K562 (cell line): ENCODE measurements around the gene NF2. TPM values are rescaled to one million over a fixed set of nuclear protein-coding genes. Genes with fewer than 3 reads are reported as not detected.

ENCODE experiments used
- ATF7 ChIP-seq: fragments of 450-650 bp; IDR thresholded peaks from 2 replicates; pipeline ENCODE4 v1.7.1; 2014; ENCODE audit warnings: mild to moderate bottlenecking, moderate library complexity
- CBFA2T3 ChIP-seq: fragments of 450-650 bp; IDR thresholded peaks from 2 replicates; pipeline ENCODE4 v1.6.1; 2017
- CBX5 ChIP-seq: IDR thresholded peaks from 2 replicates; pipeline ENCODE4 v1.6.1; 2014; ENCODE audit warnings: low read depth, borderline replicate concordance
- CHD2 ChIP-seq: IDR thresholded peaks from 2 replicates; pipeline ENCODE4 v1.6.1; 2011; ENCODE audit warnings: low read depth, low read length
- CREB3L1 ChIP-seq: fragments of 450-650 bp; IDR thresholded peaks from 2 replicates; pipeline ENCODE4 v1.6.1; 2014; ENCODE audit warnings: low read depth, mild to moderate bottlenecking, moderate library complexity, borderline replicate concordance
- HNRNPL ChIP-seq: fragments of 200-400 bp; formaldehyde crosslinking; IDR thresholded peaks from 2 replicates; pipeline ENCODE4 v1.6.1; 2017; ENCODE audit warnings: low read depth, mild to moderate bottlenecking, low read length
- NFXL1 ChIP-seq: fragments of 450-650 bp; formaldehyde crosslinking; IDR thresholded peaks from 2 replicates; pipeline ENCODE4 v1.4.0; 2021; ENCODE audit warnings: mild to moderate bottlenecking
- RBM25 ChIP-seq: fragments of 200-400 bp; formaldehyde crosslinking; IDR thresholded peaks from 2 replicates; pipeline ENCODE4 v1.6.1; 2018; ENCODE audit warnings: low read length, low read depth, moderate library complexity; ENCODE audit not compliant: severe bottlenecking
- SAP30 ChIP-seq: fragments of 200-600 bp; sonication (generic); IDR thresholded peaks from 2 replicates; pipeline ENCODE4 v1.6.1; 2012; ENCODE audit warnings: borderline replicate concordance, low read depth, mild to moderate bottlenecking, moderate library complexity, low read length, control low read depth, inconsistent platforms; ENCODE audit not compliant: insufficient read depth, poor library complexity, severe bottlenecking
- ZBTB1 ChIP-seq: sonication (generic); formaldehyde crosslinking; IDR thresholded peaks from 2 replicates; pipeline ENCODE4 v1.8.1; 2023; ENCODE audit warnings: missing genetic modification reagents, low read depth, mild to moderate bottlenecking, borderline replicate concordance
- ZBTB7A ChIP-seq: IDR thresholded peaks from 2 replicates; pipeline ENCODE4 v1.6.1; 2011; ENCODE audit warnings: low read depth, mild to moderate bottlenecking, low read length, moderate library complexity, borderline replicate concordance; ENCODE audit not compliant: control insufficient read depth
- ZFP30 ChIP-seq: fragments of 250-450 bp; sonication (Bioruptor Pico); IDR thresholded peaks from 2 replicates; pipeline ENCODE4 v1.8.0; 2022; ENCODE audit warnings: moderate library complexity, mild to moderate bottlenecking, inconsistent platforms, borderline replicate concordance
- ZNF184 ChIP-seq: sonication (generic); formaldehyde crosslinking; IDR thresholded peaks from 2 replicates; pipeline ENCODE4 v1.5.0; 2020; ENCODE audit warnings: missing genetic modification reagents
- ZNF23 ChIP-seq: fragments of 250-450 bp; sonication (Bioruptor Pico); IDR thresholded peaks from 2 replicates; pipeline ENCODE4 v1.4.0; 2020; ENCODE audit warnings: mild to moderate bottlenecking
- ZNF586 ChIP-seq: fragments of 450-650 bp; formaldehyde crosslinking; conservative IDR thresholded peaks from 2 replicates; pipeline ENCODE4 v1.4.0; 2020; ENCODE audit warnings: mild to moderate bottlenecking, moderate library complexity
- polyA plus RNA-seq, 8 experiments: library from polyadenylated mRNA; depleted of rRNA in 4 of 8; stranded (reverse) in 5 of 8; unstranded in 3 of 8; fragments of >200 nt; fragmentation: Nextera tagmentation in 2 of 8; fragmentation: Illumina TruSeq in 1 of 8; extraction: Ambion mirVana in 2 of 8; extraction: Trizol in 1 of 8; gene quantifications; 2 replicates each; pipeline versions ENCODE4 v1.2.1 to v1.2.3, GENCODE V29; 2011 to 2014; ENCODE audit warnings: inconsistent platforms in 1 of 8, missing spikeins in 1 of 8
- total RNA-seq, 7 experiments: library from RNA; depleted of rRNA in 6 of 7; stranded (reverse); fragments of >200 nt in 6 of 7; fragmentation: Illumina TruSeq in 2 of 7; extraction: Trizol in 2 of 7; gene quantifications; 2 replicates each; pipeline versions ENCODE4 v1.2.1 to v1.2.3, GENCODE V29; 2011 to 2021; ENCODE audit warnings: low replicate concordance in 1 of 7

NF2 gene
- total and polyA plus RNA-seq, 9 of the 15 experiments (the other 6 are each of a cell fraction or from before 2014, with no cell fraction given), result 2.2 to 32.5 (median 15.2) TPM

- TF ChIP-seq ZFP30 (CRISPR knock-in tag) (no peak), ZBTB1 (CRISPR knock-in tag) (no peak), HNRNPL (no peak), CBFA2T3 (no peak), RBM25 (no peak), ZBTB7A (no peak), ATF7 (no peak), CHD2 (no peak), ZNF184 (CRISPR knock-in tag) (no peak), CBX5 (no peak), ZNF23 (CRISPR knock-in tag) (no peak), CREB3L1 (no peak), SAP30 (no peak), NFXL1 (CRISPR knock-in tag) (no peak), ZNF586 (no peak)
Observed at GRCh38 chr22:29660021-29660420, 56.6 kb downstream of the NF2 start (continued).
